Stimulated activated CD4-positive, alpha-beta T cell treated with anti-CD3 and anti-CD28 coated beads, Interleukin-4, amount 100 ng/mL, for 1 hour (primary cell): ENCODE data around the gene SUPT4H1.

Experiments used
- DNase-seq: peaks from one replicate; pipeline ENCODE4 v3.0.0-alpha.2; 2020

SUPT4H1 gene

GRCh38 chr17:58302919-58303585 is 48.9 kb downstream of the SUPT4H1 start:
- DNase-seq, result no peak

- no peak for DNase-seq
Observed at GRCh38 chr17:58302171-58302918, 49.7 kb downstream of the SUPT4H1 start.

GRCh38 chr17:58301504-58302150 is 50.4 kb downstream of the SUPT4H1 start:
- no peak for DNase-seq

- DNase-seq, result no peak
Observed at GRCh38 chr17:58300336-58300735, 51.7 kb downstream of the SUPT4H1 start.
